GM12872 (cell line): ENCODE results near the gene SLC25A21.

Experiments used
- CTCF ChIP-seq: IDR thresholded peaks from 3 replicates; pipeline ENCODE4 v1.5.1; 2011; ENCODE audit warnings: low read depth, mild to moderate bottlenecking, low read length, moderate library complexity; ENCODE audit not compliant: insufficient read depth

SLC25A21 gene

GRCh38 chr14:36823651-36824050 lies 348.8 kb downstream of the SLC25A21 start:
- no peak for TF ChIP-seq CTCF

GRCh38 chr14:36822685-36823084 lies 349.7 kb downstream of the SLC25A21 start:
- no peak for TF ChIP-seq CTCF

GRCh38 chr14:36820901-36821300 lies 351.5 kb downstream of the SLC25A21 start:
- TF ChIP-seq CTCF: no peak

- no peak for TF ChIP-seq CTCF
These were observed 352.2 kb downstream of the SLC25A21 start for GRCh38 chr14:36820111-36820709.

- no peak for TF ChIP-seq CTCF
These were observed 353.5 kb downstream of the SLC25A21 start for GRCh38 chr14:36818794-36819384.

GRCh38 chr14:36818246-36818645 lies 354.2 kb downstream of the SLC25A21 start:
- TF ChIP-seq CTCF: no peak

GRCh38 chr14:36817071-36817930 lies 355.1 kb downstream of the SLC25A21 start:
- no peak for TF ChIP-seq CTCF
